Hematopoietic multipotent progenitor cell treated with erythropoietin and hydrocortisone succinate and interleukin-3 and kit ligand, for 8 days (in vitro differentiated cells): ENCODE measurements around the gene EMP3.

Source experiments
- DNase-seq: peaks from one replicate; pipeline ENCODE4 v3.0.0-alpha.2; 2015

Gene EMP3

DNA sequence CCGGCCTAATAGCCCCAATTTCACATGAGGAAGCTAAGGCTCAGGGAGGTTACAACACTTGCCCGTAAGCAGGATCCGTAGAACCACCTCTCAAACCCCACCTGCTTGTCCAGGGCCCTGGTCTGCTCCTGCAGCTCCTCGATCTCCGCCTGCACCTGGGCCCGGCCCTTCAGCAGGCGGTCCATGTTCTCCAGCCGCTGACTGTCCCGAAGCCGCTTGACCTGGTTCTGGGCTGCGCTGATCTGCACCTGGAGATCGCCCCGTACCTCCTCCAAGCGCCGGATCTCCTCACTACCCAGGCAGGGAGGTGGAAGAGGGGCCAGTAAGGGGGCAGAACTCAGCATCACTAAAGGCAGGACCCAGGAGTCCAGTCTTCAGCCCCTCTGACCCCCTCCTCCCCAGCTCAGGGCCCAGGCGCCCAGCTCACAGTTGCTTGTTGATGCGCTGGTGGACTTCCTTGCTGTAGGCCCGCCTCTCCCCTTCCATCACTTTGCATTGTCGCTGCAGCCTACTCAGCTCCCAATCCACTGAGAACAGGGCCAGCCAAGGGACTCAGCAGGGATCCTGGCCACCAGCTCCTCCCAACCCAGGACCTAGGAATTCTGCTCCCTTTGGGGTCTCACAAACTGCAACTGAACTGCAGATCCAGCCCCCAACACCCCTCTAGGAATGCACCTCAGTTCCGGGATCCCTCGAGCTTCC, 6.9 kb upstream of the EMP3 start:
- no peak for DNase-seq

GRCh38 chr19:48319647-48320541, 5.5 kb upstream of the EMP3 start:
- peak; percentile 83 for DNase-seq

DNA sequence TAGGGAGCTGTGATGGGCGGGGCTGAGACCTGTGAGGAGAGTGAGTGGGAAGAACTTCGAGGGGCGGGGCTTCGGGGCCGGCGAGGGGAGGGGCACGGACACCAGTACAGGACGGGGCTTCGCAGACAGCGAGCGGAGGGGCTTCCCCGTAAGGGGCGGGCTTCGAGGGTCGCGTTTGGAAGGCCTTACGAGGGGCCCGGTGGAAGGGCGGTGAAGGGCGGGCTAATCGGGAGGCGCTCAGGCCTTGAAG, 4.1 kb upstream of the EMP3 start:
- peak; percentile 98 for DNase-seq

DNA sequence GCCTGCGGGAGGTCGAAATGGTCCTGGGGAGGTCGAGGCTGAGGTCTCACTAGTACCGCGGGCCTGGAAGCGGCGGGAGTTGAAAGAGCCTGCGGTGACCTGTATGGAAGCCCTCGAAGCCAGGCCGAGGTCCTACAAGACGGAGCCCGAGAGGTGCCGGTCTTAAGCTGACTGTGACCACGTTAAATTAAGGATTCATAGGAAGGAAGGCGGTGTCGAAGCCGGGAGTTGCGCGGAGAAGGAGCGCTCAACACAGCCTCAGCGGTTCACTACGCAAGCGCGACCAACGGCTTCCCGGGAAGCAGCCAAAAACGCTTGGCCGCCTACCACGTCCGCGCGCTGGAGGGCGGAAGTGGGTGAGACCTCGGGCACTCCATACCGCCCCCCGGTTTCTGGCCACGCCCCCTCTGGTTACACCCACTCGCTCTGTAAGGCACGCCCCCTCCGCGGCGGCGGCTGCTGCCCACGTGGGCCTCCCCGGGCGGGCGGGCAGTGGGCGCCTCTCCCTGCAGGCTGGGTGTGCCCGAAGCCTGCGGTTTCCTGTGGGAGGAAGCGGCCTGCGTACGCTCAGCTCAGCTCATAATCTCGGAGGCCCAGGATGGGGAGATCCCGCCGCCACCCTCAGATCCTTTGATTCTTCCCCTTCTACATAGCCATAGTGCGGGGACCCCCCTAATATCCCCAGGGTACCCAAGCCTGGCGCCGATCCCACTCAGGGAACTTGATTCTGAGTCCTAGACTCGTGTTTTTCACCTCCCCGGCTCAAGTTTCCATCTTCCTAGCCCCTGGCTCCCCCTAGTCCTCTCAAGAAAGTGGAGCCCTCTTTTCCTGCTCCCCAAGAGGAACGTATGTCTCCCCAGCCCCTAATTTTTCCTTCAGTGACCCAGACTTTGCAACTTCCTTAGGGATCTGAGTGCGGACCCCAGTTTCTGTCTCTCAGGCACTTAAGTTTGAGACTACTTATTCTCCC, 3.4 kb upstream of the EMP3 start:
- DNase-seq, result peak; percentile 97

DNA sequence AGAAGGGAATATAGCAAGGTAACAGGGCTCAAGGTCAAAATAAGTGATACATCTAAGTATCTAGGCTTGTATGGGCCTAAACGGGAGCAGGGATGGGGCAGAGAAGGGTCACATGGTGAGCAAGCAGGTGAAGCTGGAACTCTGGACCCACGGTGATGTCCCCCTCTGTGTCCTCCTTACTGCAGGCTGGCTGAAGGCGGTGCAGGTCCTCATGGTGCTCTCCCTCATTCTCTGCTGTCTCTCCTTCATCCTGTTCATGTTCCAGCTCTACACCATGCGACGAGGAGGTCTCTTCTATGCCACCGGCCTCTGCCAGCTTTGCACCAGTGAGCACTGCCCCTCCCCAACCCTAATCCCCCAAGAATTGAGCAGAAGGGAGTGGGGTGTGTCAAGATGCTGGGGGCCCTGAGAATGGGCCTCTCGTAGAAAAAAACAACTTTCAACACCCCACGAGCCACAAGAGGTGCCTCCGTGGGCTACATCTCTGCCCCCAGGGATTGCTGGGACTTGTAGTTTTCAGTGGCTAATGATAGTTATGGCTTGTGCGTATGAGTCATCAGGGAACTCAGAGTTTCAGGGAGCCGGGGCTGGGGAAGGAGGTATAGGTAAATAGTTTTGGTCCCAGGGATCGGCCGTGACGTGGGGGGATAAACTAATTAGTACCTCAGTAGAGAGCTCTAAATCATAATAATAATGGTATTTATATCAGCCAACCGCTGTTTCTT, 4.0 kb downstream of the EMP3 start:
- peak; percentile 75 for DNase-seq

GRCh38 chr19:48330012-48330681, 4.8 kb downstream of the EMP3 start:
- peak; percentile 95 for DNase-seq

GRCh38 chr19:48332351-48332661, 7.0 kb downstream of the EMP3 start:
- no peak for DNase-seq

DNA sequence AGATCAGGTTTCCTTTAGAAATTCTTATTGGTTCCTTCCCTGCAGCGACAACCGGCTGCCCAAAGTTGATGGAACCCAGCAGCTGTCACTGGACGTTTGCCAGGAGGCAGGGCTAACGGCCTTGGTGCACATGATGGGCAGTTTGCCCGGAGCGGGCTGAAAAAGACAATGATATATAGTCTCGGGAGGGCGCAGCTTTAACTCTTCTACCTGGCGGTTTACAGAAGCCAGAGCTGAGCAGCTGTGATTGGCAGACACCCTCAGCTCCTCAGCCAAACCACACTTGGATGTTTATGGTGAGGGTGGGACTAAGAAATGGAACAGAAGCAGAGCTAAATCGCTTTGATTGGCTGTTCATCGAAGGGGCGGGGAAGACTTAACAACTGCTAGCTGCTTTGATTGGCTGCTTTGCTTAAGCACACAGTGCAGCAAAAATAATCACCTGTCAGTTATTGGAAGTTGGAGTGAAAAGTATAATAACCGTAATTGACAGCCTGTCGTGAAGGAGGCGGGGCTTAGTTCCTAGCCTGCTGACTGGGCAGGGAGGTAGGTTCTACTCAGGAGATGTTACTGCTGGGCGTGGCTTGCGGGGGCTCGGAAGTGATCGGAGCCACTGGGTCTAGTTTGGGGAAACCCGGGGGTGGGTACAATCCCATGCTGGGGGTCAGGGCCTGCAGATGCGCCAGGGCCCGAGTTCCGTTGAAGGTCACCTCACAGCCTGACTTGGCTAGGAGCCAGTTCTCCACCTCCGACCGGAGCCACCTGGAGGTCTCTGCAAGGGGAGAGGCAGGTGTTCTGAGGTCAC, 7.5 kb downstream of the EMP3 start:
- DNase-seq, result peak; percentile 100

- peak; percentile 96 for DNase-seq
Measured at GRCh38 chr19:48333467-48334384, 8.4 kb downstream of the EMP3 start.

DNA sequence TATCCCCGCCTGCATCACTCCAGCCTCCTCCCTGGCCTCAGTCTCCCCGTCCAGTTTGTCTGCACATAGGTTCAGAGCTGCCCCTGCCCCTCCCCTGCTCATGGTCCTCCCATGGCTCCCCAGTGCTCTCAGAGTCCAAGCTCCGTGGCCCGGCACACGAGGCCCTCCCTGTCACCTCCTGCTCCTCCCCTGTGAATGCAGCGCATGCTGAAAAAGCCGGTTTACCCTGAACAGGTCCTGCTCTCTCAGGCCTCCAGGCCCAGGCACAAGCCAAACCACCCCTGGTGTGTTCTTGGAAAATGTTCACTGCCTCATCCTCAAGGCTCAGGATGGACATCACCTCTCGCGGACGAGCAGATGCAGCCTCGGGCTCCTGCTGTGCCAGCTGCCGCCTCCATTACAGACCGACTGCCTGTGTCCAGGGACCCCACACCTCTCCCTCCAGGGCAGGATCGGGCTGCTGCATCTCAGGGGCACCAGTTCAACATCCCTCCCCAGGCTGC, 13.0 kb downstream of the EMP3 start:
- no peak for DNase-seq

- DNase-seq, result no peak
Measured at GRCh38 chr19:48338802-48339503, 13.6 kb downstream of the EMP3 start.

DNA sequence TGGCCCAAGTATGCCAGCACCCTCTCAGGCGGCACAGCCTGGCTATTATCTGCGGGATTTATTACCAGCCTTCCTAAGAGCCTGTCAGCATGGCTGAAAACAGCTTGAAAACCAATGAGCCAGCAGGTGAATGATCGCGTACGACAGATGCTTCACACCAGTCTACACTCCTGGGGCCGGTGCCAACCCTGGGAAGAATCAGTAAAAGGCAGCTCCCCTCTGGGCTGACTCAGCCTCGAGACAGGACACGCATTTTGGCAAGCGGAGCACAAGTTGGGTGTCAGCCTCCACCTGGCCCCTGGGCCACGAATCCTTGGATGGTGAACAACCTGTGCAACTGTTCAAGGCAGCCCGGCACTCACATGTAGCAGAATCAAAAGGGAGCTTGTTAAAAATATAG, 15.6 kb downstream of the EMP3 start:
- DNase-seq, result peak; percentile 20

GRCh38 chr19:48341515-48342413, 16.4 kb downstream of the EMP3 start:
- no peak for DNase-seq

DNA sequence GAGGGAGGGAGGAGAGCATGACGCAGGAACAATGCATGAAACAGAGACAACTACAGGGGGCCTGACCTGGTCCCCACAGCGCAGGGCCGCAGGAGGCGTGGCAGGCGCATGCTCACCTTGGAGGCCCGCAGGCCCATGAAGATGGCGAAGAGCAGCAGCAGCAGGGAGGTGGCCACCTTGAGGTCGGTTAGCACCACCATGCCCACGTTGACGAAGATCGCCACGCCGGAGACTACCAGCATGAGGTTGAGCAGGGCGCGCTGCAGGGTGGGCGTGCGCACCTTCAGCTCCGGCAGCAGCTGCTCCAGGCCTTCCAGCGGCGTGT, 17.0 kb downstream of the EMP3 start:
- no peak for DNase-seq

DNA sequence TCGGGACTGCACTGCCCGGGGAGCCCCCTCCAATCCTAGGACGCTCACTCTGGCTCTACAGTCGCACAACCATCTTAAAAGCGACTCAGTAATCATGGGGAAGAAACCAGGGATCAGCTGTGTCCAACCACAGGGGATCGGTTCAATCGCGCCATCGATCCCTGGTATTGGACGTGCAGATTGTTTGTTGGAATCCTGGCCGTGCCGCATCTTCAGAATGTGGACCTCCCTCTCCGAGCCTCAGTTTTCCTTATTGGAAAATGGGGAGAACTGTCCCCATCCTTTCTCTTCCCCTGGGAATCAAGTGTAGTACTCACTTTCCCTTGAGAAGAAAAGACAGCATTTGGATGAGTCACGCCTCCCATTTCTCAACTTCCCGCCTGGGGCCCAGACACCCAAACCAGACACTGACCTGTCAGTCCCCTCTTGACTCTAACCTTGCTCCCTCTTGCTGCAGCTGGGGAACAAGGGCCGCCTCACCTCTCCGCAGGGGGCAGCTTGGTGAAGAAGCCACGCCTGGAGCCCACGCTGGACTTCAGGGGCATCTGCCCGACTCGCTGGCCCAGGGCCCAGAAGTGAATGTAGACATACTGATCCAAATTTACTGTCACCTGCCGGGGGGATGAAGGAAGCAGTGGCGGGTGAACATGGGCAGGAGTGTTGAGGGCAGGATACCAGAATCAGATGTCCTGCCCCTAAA, 17.6 kb downstream of the EMP3 start:
- no peak for DNase-seq

DNA sequence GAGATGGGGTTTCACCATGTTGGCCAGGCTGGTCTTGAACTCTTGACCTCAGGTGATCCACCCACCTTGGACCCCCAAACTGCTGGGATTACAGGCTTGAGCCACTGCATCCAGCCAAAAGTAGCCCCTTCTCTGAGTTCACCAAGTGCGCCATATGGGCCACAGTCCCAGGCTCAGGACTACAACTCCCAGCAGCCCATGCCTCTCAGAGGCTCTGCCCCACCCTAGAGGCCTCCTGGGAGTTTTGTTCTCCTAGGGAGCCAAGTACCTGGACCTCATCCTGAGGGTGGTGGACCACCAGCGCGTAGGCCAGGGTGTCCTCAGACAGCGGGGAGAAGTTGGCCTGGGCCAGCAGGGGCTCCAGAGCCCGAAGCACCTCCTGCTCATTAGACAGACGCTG, 19.5 kb downstream of the EMP3 start:
- peak; percentile 29 for DNase-seq

- peak; percentile 61 for DNase-seq
Measured at GRCh38 chr19:48346191-48346590, 20.8 kb downstream of the EMP3 start.

DNA sequence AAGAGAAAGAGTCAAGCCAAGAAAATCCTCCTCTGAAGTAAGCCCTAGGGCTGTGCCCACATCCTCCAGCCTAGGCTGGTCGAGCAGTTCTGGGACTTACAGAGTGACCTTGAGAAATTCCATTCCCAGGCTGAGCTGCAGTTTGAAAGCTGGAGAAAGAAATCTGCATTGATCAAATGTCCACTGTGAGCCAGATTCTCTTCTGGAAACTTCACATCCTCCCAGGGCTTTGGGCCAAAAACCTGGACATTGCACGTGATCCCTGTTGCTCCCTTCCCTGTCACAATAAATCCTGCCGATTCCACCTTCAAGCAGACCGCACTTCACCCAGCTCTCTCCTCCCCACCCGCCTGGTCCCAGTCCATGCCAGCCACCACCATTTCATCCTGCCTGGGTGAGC, 22.7 kb downstream of the EMP3 start:
- no peak for DNase-seq
